GM21786 (cell line): ENCODE measurements around the gene GPBAR1.

Experiments
- ATAC-seq: cut with Tn5 transposase; IDR thresholded peaks from one replicate; pipeline ENCODE4 v1.9.1; 2021; ENCODE audit not compliant: unreplicated experiment

The GPBAR1 gene

DNA sequence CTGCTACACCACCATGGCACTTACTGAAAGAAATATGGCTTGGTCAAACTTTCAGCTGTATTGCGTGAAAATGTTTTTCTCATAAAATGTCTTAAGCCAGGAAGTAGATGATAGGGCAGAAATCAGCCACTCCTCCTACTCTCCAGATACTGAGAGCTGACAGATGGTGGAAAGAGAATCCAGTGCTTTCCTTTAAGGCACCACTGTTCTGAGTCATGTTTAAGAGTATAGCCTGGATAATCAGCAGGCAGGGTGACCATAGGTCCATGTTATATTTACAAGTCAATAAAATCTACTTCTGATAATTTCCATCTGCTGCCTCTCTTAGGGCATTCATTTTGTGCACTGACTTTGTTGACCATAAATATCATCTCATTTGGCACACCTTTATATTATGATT, 21.9 kb upstream of the GPBAR1 start:
- ATAC-seq, result no peak

DNA sequence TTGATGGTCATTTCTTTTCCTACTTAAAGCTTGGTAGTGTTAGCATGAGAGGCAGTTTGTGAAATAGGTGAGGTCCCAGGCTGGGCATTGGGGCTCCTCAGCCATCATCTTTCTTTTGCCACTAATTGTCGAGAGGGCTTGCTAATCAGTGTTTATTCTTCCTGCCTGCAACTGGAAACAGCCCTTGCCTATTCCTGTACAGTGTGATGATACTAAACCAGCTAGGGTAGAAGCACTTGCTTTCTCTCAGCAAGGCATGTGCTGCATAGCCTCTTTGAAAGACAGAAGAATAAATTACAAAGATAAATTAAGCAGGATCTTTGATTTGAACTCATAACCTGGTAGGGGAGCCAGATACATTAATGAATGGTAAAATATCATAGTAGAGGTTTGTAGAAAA, 16.6 kb upstream of the GPBAR1 start:
- ATAC-seq, result no peak

DNA sequence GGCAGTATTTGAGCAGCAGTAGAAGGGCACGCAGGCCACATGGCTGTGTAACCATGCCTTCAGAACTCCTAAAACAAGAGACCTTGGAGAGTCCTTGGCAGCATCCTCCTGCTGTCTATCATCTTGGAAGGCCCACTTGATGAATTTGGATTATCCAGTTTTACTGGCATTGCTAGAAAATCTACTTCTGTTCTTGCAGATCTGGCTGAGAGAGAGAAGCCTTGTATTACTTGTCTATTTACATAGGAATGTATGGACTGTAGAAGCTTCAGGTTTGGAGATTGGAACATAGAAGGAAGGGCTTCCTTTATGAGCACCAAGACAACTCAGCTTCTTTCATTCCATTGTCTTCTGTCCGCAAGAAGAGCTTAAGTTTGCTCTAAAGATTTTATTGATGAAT, 16.1 kb upstream of the GPBAR1 start:
- no peak for ATAC-seq

DNA sequence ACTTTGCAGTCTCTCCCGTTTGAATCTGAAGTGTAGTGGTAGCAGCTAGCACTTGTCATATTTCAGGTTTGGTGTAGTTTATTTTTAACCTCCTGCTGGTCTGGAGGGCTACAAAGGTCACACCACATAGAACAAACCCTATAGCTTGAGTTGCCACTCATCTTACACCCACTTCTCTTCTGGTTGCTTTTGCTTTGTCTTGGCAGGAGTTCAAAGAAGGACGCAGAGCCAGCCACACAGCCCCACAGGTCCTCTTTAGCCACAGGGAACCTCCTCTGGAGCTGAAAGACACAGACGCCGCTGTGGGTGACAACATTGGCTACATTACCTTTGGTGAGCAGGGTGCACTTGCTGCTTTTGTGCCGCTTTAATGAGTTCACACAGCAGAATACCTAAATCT, 15.6 kb upstream of the GPBAR1 start:
- no peak for ATAC-seq

DNA sequence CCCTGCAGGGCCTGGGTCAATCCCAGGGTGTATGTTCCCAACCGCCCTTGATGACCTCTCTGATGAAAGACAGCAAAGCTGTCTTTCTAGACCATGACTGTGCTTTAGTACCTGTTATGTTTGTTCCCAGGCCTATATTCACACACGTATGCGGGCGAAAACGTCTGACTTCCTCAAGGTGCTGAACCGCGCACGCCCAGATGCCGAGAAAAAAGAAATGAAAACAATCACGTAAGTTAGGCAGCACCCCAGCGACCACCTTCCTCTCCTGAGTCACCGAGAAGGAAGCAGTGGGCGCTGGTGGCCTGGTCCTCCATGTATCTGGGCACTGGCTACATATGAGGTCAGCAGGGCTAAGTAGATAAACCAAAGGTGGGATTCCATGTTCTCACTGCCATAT, 11.1 kb upstream of the GPBAR1 start:
- no peak for ATAC-seq

DNA sequence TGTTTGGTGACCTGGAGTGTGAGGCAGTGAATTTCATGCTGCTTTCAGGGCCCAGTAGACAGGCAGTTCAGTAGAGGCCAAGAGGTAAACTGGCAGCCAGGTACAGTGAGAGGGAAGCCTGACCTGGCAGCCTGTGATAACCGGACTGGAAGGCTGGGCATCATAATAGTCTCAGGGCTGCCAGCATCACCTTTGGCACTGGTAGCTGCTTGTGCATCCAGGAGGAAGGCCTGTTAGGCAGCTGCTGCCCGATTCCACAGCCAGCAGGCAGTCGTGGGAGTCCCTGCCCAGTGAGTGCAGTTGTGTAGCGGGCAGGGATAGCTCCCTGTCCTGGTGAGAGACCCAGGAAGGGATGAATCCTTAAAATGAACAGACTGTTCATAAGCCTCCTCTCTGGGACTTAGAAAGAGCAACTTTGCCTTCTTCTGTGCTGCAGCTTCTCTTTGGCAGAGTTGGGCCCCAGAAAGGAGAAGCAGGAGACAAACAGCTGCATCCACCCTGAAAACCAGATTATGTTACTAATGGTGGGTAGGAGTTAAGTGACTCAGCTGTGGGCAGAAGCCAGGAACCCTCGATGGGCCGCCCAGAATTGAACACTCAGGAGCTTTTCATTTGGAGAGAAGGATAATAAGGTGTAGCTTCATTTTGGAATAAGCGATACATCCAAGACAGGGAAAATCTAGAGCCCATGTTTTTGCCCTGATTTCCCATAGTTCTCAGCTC, 8.1 kb upstream of the GPBAR1 start:
- ATAC-seq, result no peak

DNA sequence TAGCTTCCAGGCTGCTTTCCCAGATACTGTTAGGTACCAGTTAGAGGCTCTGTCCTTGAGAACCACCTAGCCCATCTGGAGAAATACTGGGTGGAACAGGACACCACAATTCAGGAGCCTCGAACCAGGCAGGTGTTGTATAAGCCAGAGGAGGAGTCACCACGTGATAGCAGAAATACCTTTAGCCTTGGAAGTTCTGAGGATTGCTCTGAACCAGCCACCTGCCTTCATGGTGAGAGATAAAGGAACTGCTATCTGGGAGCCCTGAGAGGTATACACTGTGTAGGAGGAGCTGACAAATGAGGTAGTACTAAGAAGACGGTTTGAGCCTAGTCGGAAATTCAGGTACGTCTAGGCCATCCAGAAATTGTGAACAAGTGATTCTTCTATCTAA, 7.6 kb upstream of the GPBAR1 start:
- ATAC-seq, result no peak

DNA sequence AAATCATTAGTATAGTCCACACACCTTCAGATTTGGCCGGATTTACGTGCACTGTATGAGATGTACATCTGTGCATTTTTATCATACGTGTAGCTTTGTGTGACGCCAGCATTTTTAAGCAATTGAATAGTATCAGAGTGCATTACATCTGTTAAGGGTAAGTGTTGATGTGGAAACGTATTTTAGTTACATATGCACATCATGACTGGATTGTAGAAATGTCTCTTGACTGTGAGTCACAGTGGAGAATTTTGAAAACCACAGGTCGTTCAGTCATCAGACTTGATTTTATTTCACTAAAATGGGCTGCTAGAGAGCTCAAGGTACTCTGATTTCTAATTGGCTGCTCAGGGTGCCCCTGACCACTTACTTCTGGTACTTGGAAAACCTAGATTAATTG, 5.4 kb upstream of the GPBAR1 start:
- no peak for ATAC-seq

DNA sequence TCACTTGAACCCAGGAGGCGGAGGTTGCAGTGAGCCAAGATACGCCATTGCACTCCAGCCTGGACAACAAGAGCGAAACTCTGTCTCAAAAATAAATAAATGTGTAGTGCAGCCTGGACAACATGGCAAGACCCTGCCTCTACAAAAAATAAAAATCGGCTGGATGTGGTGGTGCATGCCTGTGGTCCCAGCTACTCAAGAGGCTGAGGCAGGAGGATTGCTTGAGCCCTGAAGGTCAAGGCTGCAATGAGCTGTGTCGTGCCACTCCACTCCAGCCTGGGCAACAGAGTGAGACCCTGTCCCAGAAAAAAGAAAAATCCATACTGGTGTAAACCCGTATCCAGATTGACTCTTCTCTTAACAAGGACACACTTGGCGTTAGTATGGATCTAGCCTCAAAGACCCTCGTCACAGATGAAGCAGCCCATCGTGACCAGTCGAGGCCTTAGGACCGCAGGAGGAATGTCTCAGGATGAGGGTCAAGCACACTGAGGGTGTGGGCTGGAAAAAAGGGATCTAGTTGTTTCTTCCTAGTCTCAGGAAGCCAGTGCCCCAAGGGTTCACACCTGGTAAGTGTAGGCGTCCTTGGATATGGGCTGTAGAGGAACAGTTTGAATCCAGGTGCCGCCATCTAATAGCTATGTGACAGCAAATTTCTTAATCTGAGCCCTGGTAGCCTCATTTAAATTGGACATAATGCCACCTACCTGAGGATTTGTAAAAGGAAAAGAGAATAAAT, 4.0 kb upstream of the GPBAR1 start:
- no peak for ATAC-seq

DNA sequence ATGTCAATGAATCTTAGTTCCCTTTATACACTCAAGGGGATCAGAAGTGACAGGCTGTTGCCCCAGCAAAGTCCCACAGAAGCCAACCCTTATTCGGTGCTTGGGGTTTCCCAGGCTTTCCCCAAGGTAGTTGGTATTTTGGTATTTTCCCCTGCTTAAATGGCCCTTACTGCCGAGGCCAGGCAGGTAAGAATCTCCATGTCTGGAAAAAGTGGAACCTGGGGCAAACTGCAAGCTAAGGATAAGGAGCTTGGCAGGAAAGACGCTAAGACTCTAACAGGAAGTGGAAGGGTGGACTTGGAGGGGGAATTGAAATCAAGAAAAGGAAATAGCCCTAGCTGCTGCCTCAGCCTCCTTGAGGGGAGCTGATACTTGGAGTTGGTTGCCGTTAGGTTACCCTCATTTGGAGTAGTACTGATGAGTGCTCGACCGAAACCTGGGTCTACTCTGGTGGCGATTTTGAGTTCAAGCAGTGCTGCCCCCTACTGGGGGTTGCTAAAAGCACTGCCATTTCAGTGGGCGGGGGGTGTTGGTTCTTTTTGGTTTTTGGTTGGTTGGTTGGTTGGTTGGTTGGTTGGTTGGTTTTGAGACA, 3.3 kb upstream of the GPBAR1 start:
- ATAC-seq, result peak; percentile 85

DNA sequence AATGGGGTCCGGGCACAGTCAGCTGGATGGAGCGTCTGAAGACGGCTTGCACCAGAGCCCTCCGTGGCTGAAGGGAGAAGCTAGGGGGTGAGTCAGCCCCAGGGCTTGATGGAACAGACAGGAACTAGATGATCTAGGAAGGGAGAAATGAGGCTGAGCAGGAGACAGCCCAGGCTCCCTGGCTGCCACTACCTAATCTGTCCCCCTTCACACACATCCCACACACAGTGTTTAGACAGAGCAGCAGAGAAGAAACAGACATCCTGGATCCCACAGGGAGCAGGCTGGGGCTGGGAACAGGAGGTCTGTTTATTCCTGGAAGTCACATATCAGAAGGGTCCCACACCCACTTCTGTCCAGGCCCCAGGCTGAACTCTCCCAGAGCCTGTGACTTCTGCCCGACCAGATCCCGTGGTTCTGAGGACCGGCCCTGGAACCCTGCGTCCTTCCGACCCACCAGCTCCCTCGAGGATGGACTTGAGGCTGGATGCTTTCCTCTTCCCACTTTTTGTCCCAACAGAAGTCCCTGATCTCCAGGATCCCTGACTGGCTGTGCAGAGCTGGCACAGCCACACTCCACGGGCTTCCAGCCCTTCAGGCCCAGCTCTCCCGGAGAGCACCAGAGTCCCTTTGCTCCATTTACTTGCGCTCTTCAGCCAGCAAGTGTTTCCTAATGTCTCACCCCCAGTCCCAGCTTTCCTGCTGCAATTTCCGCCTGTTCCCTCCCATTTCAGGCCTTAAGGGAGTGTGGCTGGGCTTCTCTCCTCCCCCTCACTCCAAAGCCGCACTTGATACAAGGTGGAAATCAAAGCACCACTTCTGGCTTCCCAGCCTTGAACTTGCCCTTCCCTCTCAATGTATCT, 1.5 kb upstream of the GPBAR1 start:
- no peak for ATAC-seq

DNA sequence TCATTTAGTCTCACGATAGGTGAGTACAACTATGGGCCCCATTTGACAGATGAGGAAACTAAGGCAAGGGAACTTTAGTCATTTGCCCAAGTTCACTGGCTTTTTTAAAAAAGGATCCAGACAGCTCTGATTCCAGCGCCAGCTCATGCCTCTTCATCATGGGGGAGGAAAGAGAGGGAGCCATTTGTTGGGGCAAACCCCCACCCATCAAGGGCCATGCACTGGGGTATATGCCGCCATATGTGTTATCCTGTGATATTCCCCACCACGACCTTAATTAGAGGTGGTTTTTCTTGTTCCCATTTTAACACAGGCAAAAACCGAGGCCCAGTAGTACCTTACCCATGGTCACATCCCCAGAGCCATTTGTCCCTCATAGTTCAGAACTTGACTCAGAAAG, 649 bp upstream of the GPBAR1 start:
- no peak for ATAC-seq

DNA sequence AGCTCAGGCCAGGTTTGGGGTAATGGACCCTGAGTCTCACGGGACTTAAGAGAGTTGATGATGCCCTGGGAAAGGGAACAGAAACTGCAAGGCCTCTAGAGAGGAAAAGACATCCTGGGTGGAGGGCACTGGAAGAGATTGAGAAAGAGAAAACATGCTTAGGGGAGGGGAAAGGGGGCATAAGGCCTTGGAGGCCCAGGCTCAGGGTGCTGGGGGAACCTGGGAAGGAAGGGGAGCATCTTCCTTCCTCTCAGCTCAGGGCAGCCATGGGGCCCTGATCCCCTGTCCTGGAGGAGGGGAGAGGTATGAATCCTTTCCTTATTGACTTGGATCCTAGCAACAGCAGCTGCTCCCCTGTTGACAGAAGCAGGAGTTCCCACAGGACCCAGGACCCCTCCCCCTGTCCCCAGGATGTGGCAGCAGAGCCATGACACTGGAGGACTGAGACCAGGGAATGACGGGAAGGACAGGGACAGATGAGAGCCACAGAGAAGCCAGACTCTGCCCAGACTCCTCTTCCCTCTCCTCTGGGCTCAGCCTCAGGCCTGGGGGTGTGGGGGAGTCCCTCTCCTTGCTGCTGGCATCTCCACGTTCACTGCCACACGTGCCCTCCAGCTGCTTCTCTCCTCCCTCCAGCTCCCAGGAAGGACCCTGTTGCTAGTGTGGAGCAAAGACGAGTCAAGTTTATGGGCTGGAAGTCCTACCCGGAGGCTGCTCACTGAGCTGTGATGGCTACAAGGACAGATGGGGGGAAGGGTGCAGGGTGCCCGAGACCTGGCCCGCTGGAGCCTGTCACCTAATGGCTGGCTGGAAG, 815 bp downstream of the GPBAR1 start:
- no peak for ATAC-seq

DNA sequence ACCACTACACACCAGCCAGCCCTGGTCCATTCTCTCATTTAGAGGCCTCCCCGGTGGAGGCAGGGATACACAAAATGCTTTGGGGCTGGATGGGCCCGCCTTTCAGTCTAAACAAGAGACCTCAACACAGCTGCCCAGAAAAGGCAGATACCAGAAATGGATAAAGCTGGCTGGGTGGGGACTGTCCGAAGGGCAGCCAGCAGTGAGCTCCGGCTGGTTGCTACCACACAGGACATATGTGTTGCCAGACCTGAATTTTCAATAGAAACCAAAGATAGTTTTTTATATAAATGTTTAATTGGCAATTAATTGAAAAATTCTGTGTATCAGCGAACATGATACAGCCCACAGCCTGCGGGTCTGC, 1.4 kb downstream of the GPBAR1 start:
- ATAC-seq, result no peak

DNA sequence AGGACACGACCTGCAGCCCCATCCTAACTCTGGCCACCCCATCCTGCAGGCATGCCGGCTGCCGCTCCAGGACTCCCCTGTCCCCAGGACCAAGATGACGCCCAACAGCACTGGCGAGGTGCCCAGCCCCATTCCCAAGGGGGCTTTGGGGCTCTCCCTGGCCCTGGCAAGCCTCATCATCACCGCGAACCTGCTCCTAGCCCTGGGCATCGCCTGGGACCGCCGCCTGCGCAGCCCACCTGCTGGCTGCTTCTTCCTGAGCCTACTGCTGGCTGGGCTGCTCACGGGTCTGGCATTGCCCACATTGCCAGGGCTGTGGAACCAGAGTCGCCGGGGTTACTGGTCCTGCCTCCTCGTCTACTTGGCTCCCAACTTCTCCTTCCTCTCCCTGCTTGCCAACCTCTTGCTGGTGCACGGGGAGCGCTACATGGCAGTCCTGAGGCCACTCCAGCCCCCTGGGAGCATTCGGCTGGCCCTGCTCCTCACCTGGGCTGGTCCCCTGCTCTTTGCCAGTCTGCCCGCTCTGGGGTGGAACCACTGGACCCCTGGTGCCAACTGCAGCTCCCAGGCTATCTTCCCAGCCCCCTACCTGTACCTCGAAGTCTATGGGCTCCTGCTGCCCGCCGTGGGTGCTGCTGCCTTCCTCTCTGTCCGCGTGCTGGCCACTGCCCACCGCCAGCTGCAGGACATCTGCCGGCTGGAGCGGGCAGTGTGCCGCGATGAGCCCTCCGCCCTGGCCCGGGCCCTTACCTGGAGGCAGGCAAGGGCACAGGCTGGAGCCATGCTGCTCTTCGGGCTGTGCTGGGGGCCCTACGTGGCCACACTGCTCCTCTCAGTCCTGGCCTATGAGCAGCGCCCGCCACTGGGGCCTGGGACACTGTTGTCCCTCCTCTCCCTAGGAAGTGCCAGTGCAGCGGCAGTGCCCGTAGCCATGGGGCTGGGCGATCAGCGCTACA, 2.1 kb downstream of the GPBAR1 start:
- ATAC-seq, result no peak

DNA sequence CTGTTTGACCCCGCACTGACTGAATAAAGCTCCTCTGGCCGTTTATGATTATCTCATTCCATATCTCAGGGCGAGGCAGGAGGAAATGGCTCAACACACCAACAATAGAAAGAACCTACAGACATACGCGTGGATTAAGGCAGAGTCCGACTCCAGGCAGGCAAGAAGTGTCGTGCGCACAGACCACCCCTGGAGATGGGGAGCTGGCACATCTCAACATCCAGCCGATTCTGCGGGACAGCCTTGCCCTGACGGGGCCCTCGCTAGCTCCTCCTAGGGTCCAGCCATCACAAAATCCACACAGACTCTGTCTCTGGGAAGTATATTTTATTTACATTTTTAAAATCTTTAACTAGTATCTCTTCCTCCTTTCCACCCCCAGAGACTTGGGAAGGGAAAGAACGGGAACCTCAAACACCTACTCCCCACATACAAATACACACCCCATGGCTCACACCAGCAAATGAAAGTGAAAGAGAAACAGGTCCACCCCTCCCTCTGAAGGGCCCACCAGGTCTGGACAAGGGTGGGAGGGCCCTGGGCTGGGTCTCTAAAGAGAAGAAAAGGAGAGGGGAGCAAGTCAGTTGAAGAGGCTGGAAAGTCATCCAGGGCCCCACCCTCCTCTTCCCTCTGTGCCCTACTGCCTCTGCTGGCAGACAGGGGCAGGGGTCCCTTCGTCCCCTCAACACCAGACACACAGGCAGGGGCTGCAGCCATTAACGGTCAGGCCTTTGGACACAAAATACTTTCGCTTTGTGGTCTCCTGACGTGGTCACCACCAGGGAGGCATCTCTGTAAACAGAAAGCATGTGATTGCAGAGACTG, 3.2 kb downstream of the GPBAR1 start:
- no peak for ATAC-seq

DNA sequence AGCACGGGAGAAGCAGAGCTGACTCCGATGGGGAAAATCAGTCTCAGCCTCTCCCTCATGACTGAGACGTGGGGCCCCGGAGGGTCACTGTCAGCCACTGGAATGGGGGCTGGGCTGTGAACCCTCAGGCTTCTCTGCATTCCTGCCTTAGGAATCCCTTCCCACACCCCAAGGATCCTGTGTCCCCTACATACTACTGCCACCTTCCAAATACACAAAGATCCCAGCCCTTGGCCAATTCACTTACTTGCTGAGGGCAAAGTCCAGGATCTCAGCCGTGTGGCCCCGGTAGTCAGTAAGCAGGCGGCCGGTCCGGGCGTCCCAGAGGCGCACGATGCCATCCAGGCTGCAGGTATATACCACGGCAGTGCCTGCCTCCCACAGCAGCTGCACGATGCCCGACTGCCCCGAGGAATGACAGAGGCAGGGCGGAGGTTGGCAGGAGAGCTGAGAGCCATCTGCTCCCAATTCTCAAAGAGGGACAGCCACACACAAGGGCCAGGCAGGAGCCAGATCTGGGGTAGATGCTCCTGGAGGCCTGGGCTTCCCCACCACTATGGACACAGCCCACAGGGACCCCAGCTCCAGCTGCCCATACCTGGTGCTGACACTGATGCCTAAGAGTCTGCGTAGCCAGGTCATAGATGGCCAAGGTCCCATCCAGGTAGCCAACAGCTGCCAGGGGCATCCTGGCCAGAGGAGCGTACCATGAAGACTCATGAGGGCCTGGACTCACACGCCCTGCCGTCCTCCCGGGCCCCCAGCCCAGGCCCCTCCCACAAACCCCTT, 4.2 kb downstream of the GPBAR1 start:
- no peak for ATAC-seq

DNA sequence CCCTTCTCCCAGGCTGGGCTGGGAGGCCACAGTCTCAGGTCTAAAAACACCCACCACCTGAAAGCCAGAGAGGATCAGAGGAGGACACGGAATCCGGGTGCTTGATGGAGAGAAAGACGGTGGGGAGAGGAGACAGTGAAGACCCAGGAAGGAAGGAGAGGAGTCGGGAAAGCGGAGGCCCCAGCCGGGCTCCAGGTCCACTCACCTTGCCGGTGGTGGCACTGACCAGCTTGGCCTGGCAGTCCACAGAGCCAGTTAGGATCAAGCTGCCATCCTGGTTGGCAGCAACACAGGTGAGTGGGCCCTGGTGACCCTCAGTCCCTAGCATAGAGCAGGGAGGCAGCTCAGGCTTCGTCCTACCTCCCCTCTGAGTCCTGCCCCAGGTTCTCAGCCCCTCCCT, 4.8 kb downstream of the GPBAR1 start:
- ATAC-seq, result no peak
